Measurements from ENCODE around the gene SIPA1.
"Not testable (repeated sequence)": the region's sequence is repeated elsewhere in the genome, so short reads cannot be mapped to it uniquely, and the experiment has no call there.

The SIPA1 gene

GRCh38 chr11:65636108-65637031 lies 1.5 kb upstream of the SIPA1 start:
- 96% methylated on average over 28 of the region's 28 CpGs for WGBS
- H4K91ac ChIP-seq (ENCODE audit: low read length): no peak overlapping the region
- H2BK5ac ChIP-seq (ENCODE audit: low read depth, low read length, poor library complexity, severe bottlenecking): no peak overlapping the region
- H3K4me3 ChIP-seq (ENCODE audit: insufficient read depth in 1 of 2, low read depth in 1 of 2, low read length in 2 of 2): no peak overlapping the region
- no peak overlapping the region for H3K9ac ChIP-seq (ENCODE audit: low read length)
- H2BK12ac ChIP-seq (ENCODE audit: low read length in 2 of 2): no peak overlapping the region
- H3K4ac ChIP-seq (ENCODE audit: low read depth in 1 of 2, low read length in 2 of 2): no peak overlapping the region
- no peak overlapping the region for H2BK120ac ChIP-seq (ENCODE audit: low read depth, low read length)
- H2AFZ ChIP-seq (ENCODE audit: low read depth, low read length): no peak overlapping the region
- H2AK5ac ChIP-seq (ENCODE audit: low read length, severe bottlenecking): no peak overlapping the region
- no peaks in the 10 kb centered on the region for H3K9me3 ChIP-seq (ENCODE audit: control insufficient read depth, low read length)
- no peak overlapping the region for H4K8ac ChIP-seq (ENCODE audit: low read length)
- H3K4me2 ChIP-seq (ENCODE audit: low read length, poor library complexity, severe bottlenecking): no peak overlapping the region
- H3K18ac ChIP-seq (ENCODE audit: low read depth in 1 of 2, low read length in 2 of 2): no peak overlapping the region
- H3K27me3 ChIP-seq (ENCODE audit: control insufficient read depth in 1 of 2, insufficient read depth in 1 of 2, low read length in 2 of 2): no peaks in the 10 kb centered on the region
- H3K79me1 ChIP-seq (replicated peaks; ENCODE audit: low read length, poor library complexity, severe bottlenecking): peaks cover 42% of the 10 kb centered on the region
- peaks cover 27% of the 10 kb centered on the region for H3K4me1 ChIP-seq (ENCODE audit: control insufficient read depth, insufficient read depth, low read depth, low read length)
- H3K23ac ChIP-seq (ENCODE audit: low read length in 2 of 2): no peak overlapping the region
- DNase-seq: no peak
- H2BK15ac ChIP-seq (ENCODE audit: low read depth, poor library complexity, severe bottlenecking): no peak overlapping the region
- no peak overlapping the region for H3K27ac ChIP-seq (ENCODE audit: low read length, poor library complexity, severe bottlenecking)
- H3K36me3 ChIP-seq (ENCODE audit: control insufficient read depth in 1 of 2, insufficient read depth in 2 of 2, low read depth in 1 of 2, low read length in 2 of 2): peaks cover 58 to 76% of the 10 kb centered on the region in 2 experiments
- H3K14ac ChIP-seq (ENCODE audit: low read length in 2 of 2): no peak overlapping the region

- no peak for DNase-seq
- H3K27me3 ChIP-seq (ENCODE audit: control insufficient read depth in 1 of 2, insufficient read depth in 1 of 2, low read length in 2 of 2): no peaks in the 10 kb centered on the region
- H4K91ac ChIP-seq (ENCODE audit: low read length): no peak overlapping the region
- no peak overlapping the region for H2BK15ac ChIP-seq (ENCODE audit: low read depth, poor library complexity, severe bottlenecking)
- H3K4me2 ChIP-seq (ENCODE audit: low read length, poor library complexity, severe bottlenecking): peak overlapping the region; percentile 11
- H2BK12ac ChIP-seq (ENCODE audit: low read length in 2 of 2): peak overlapping the region in 1 of 2 experiments; percentile 9
- H3K14ac ChIP-seq (ENCODE audit: low read length in 2 of 2): no peak overlapping the region
- peaks cover 28% of the 10 kb centered on the region for H3K4me1 ChIP-seq (ENCODE audit: control insufficient read depth, insufficient read depth, low read depth, low read length)
- H3K23ac ChIP-seq (ENCODE audit: low read length in 2 of 2): no peak overlapping the region
- H2BK120ac ChIP-seq (ENCODE audit: low read depth, low read length): no peak overlapping the region
- WGBS: 87% methylated on average over 3 of the region's 3 CpGs
- no peak overlapping the region for H3K18ac ChIP-seq (ENCODE audit: low read depth in 1 of 2, low read length in 2 of 2)
- no peak overlapping the region for H2BK5ac ChIP-seq (ENCODE audit: low read depth, low read length, poor library complexity, severe bottlenecking)
- no peak overlapping the region for H3K4me3 ChIP-seq (ENCODE audit: insufficient read depth in 1 of 2, low read depth in 1 of 2, low read length in 2 of 2)
- H3K36me3 ChIP-seq (ENCODE audit: control insufficient read depth in 1 of 2, insufficient read depth in 2 of 2, low read depth in 1 of 2, low read length in 2 of 2): peaks cover 57 to 76% of the 10 kb centered on the region in 2 experiments
- H2AK5ac ChIP-seq (ENCODE audit: low read length, severe bottlenecking): peak overlapping the region; percentile 77
- H3K79me1 ChIP-seq (replicated peaks; ENCODE audit: low read length, poor library complexity, severe bottlenecking): peaks cover 45% of the 10 kb centered on the region
- no peaks in the 10 kb centered on the region for H3K9me3 ChIP-seq (ENCODE audit: control insufficient read depth, low read length)
- H3K9ac ChIP-seq (ENCODE audit: low read length): peak overlapping the region; percentile 45
- H3K4ac ChIP-seq (ENCODE audit: low read depth in 1 of 2, low read length in 2 of 2): no peak overlapping the region
- no peak overlapping the region for H4K8ac ChIP-seq (ENCODE audit: low read length)
- H2AFZ ChIP-seq (ENCODE audit: low read depth, low read length): no peak overlapping the region
- H3K27ac ChIP-seq (ENCODE audit: low read length, poor library complexity, severe bottlenecking): peak overlapping the region; percentile 58
These were observed 806 bp upstream of the SIPA1 start for GRCh38 chr11:65637032-65637557.

DNA sequence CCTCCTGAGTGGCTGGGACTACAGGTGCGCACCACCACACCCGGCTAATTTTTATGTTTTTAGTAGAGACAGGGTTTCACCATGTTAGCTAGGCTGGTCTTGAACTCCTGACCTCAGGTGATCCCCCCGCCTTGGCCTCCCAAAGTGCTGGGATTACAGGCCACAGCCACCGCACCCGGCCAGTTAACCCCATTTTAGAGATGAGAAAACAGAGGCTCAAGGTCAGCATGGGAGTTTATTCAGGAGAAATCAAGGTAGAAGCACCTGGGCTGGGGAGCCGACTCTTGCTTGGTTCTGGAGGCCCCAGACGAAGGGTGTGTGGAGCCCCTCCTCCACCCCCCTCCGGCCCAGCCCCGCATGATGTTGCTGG lies 1.3 kb downstream of the SIPA1 start:
- not testable (repeated sequence) for H3K14ac ChIP-seq (ENCODE audit: low read length in 2 of 2); H2BK15ac ChIP-seq (ENCODE audit: low read depth, poor library complexity, severe bottlenecking); H2BK5ac ChIP-seq (ENCODE audit: low read depth, low read length, poor library complexity, severe bottlenecking); H3K23ac ChIP-seq (ENCODE audit: low read length in 2 of 2); H3K4me2 ChIP-seq (ENCODE audit: low read length, poor library complexity, severe bottlenecking); H3K4me3 ChIP-seq (ENCODE audit: insufficient read depth in 1 of 2, low read depth in 1 of 2, low read length in 2 of 2); H4K8ac ChIP-seq (ENCODE audit: low read length); H3K27me3 ChIP-seq (ENCODE audit: control insufficient read depth in 1 of 2, insufficient read depth in 1 of 2, low read length in 2 of 2); H2AFZ ChIP-seq (ENCODE audit: low read depth, low read length); H3K9me3 ChIP-seq (ENCODE audit: control insufficient read depth, low read length); H4K91ac ChIP-seq (ENCODE audit: low read length); H3K4ac ChIP-seq (ENCODE audit: low read depth in 1 of 2, low read length in 2 of 2); H2BK120ac ChIP-seq (ENCODE audit: low read depth, low read length); H3K18ac ChIP-seq (ENCODE audit: low read depth in 1 of 2, low read length in 2 of 2); H3K27ac ChIP-seq (ENCODE audit: low read length, poor library complexity, severe bottlenecking); H2BK12ac ChIP-seq (ENCODE audit: low read length in 2 of 2); H3K9ac ChIP-seq (ENCODE audit: low read length); DNase-seq; H2AK5ac ChIP-seq (ENCODE audit: low read length, severe bottlenecking)
- peaks cover 43 to 65% of the 10 kb centered on the region in 2 experiments for H3K36me3 ChIP-seq (ENCODE audit: control insufficient read depth in 1 of 2, insufficient read depth in 2 of 2, low read depth in 1 of 2, low read length in 2 of 2)
- WGBS: 93% methylated on average over 9 of the region's 9 CpGs
- peaks cover 41% of the 10 kb centered on the region for H3K79me1 ChIP-seq (replicated peaks; ENCODE audit: low read length, poor library complexity, severe bottlenecking)
- peaks cover 45% of the 10 kb centered on the region for H3K4me1 ChIP-seq (ENCODE audit: control insufficient read depth, insufficient read depth, low read depth, low read length)

GRCh38 chr11:65639623-65640482 lies 2.0 kb downstream of the SIPA1 start:
- no peaks in the 10 kb centered on the region for H3K9me3 ChIP-seq (ENCODE audit: control insufficient read depth, low read length)
- WGBS: 87% methylated on average over 8 of the region's 8 CpGs

More at GRCh38 chr11:65639623-65640482, 2.0 kb downstream of the SIPA1 start:
- no peak overlapping the region for H3K14ac ChIP-seq (ENCODE audit: low read length in 2 of 2)
- peak overlapping the region; percentile 33 for H4K8ac ChIP-seq (ENCODE audit: low read length)
- no peak overlapping the region for H3K4me2 ChIP-seq (ENCODE audit: low read length, poor library complexity, severe bottlenecking)
- no peaks in the 10 kb centered on the region for H3K27me3 ChIP-seq (ENCODE audit: control insufficient read depth in 1 of 2, insufficient read depth in 1 of 2, low read length in 2 of 2)
- H2AFZ ChIP-seq (ENCODE audit: low read depth, low read length): no peak overlapping the region
- H3K27ac ChIP-seq (ENCODE audit: low read length, poor library complexity, severe bottlenecking): no peak overlapping the region
- no peak overlapping the region for H3K9ac ChIP-seq (ENCODE audit: low read length)
- H3K4me3 ChIP-seq (ENCODE audit: insufficient read depth in 1 of 2, low read depth in 1 of 2, low read length in 2 of 2): no peak overlapping the region
- peaks cover 40 to 63% of the 10 kb centered on the region in 2 experiments for H3K36me3 ChIP-seq (ENCODE audit: control insufficient read depth in 1 of 2, insufficient read depth in 2 of 2, low read depth in 1 of 2, low read length in 2 of 2)
- H3K23ac ChIP-seq (ENCODE audit: low read length in 2 of 2): no peak overlapping the region
- no peak overlapping the region for H2BK120ac ChIP-seq (ENCODE audit: low read depth, low read length)
- H2AK5ac ChIP-seq (ENCODE audit: low read length, severe bottlenecking): no peak overlapping the region
- no peak overlapping the region for H2BK5ac ChIP-seq (ENCODE audit: low read depth, low read length, poor library complexity, severe bottlenecking)
- H2BK15ac ChIP-seq (ENCODE audit: low read depth, poor library complexity, severe bottlenecking): no peak overlapping the region
- DNase-seq: no peak
- H3K79me1 ChIP-seq (replicated peaks; ENCODE audit: low read length, poor library complexity, severe bottlenecking): peaks cover 36% of the 10 kb centered on the region
- H3K4ac ChIP-seq (ENCODE audit: low read depth in 1 of 2, low read length in 2 of 2): no peak overlapping the region
- H3K18ac ChIP-seq (ENCODE audit: low read depth in 1 of 2, low read length in 2 of 2): no peak overlapping the region
- no peak overlapping the region for H4K91ac ChIP-seq (ENCODE audit: low read length)
- H3K4me1 ChIP-seq (ENCODE audit: control insufficient read depth, insufficient read depth, low read depth, low read length): peaks cover 51% of the 10 kb centered on the region
- no peak overlapping the region for H2BK12ac ChIP-seq (ENCODE audit: low read length in 2 of 2)
